Esophagus mucosa (tissue), 1 donor: ENCODE measurements around the gene PWWP2B. TPM values are rescaled to one million over a fixed set of nuclear protein-coding genes. Genes with fewer than 3 reads are reported as not detected.
A peak's percentile ranks its signal among the peaks of the same experiment; 100 is the strongest.
"Not testable (repeated sequence)": the region's sequence is repeated elsewhere in the genome, so short reads cannot be mapped to it uniquely, and the experiment has no call there.

Source experiments
- ATAC-seq: fragments of 200-7000 bp; cut with Tn5 transposase; one replicate; pipeline ENCODE4 v1.9.1; 2020
- total RNA-seq: library from RNA; stranded (reverse); gene quantifications from one replicate; pipeline ENCODE4 v1.2.4, GENCODE V29; 2023
- donor health status: DM: yes; HTN: yes; CAD: no.

Gene PWWP2B
- total RNA-seq: 14.6 TPM

GRCh38 chr10:132397036-132397541, at the start of gene PWWP2B:
TSS of gene PWWP2B (plus strand) at chr10:132397200. CDS start at chr10:132397227, 27 bp downstream.
- ATAC-seq: peak; percentile 11

- peak; percentile 25 for ATAC-seq
These were observed 49.6 kb upstream of the PWWP2B start for GRCh38 chr10:132347211-132347930.

- no peak for ATAC-seq
These were observed 49.1 kb upstream of the PWWP2B start for GRCh38 chr10:132347931-132348267.

GRCh38 chr10:132349766-132350165, 47.2 kb upstream of the PWWP2B start:
- no peak for ATAC-seq

- ATAC-seq: no peak
These were observed 46.6 kb upstream of the PWWP2B start for GRCh38 chr10:132350391-132350790.

GRCh38 chr10:132350946-132351345, 46.1 kb upstream of the PWWP2B start:
- no peak for ATAC-seq

- ATAC-seq: no peak
These were observed 45.4 kb upstream of the PWWP2B start for GRCh38 chr10:132351611-132352010.

- ATAC-seq: not testable (repeated sequence)
These were observed 44.3 kb upstream of the PWWP2B start for GRCh38 chr10:132352462-132353308.

GRCh38 chr10:132353456-132354355, 43.3 kb upstream of the PWWP2B start:
- no peak for ATAC-seq

GRCh38 chr10:132354356-132355094, 42.5 kb upstream of the PWWP2B start:
- peak; percentile 19 for ATAC-seq

- ATAC-seq: no peak
These were observed 41.7 kb upstream of the PWWP2B start for GRCh38 chr10:132355297-132355696.

GRCh38 chr10:132355754-132356153, 41.2 kb upstream of the PWWP2B start:
- ATAC-seq: no peak

GRCh38 chr10:132356621-132357195, 40.3 kb upstream of the PWWP2B start:
- no peak for ATAC-seq

GRCh38 chr10:132357286-132358058, 39.5 kb upstream of the PWWP2B start:
- ATAC-seq: no peak

- ATAC-seq: no peak
These were observed 37.5 kb upstream of the PWWP2B start for GRCh38 chr10:132359305-132360040.

- ATAC-seq: peak; percentile 49
These were observed 36.1 kb upstream of the PWWP2B start for GRCh38 chr10:132360766-132361447.

- no peak for ATAC-seq
These were observed 35.4 kb upstream of the PWWP2B start for GRCh38 chr10:132361581-132362101.

GRCh38 chr10:132362151-132362611, 34.8 kb upstream of the PWWP2B start:
- ATAC-seq: no peak

GRCh38 chr10:132363376-132363775, 33.6 kb upstream of the PWWP2B start:
- peak; percentile 19 for ATAC-seq
